Activated naive CD8-positive, alpha-beta T cell treated with anti-CD3 and anti-CD28 coated beads, Interleukin-2, amount 10 ng/mL, durations not matched to agents 7 days and 5 days (primary cell): Measurements from ENCODE around the gene GPX7. TPM values are rescaled to one million over a fixed set of nuclear protein-coding genes. Genes with fewer than 3 reads are reported as not detected.

ENCODE experiments used
- ATAC-seq: fragments of 150-1000 bp; cut with Tn5 transposase; one replicate; pipeline ENCODE4 v1.10.0; 2021; ENCODE audit warnings: low read depth, moderate library complexity
- POLR2A ChIA-PET: fragments of 350-600 bp; sonication (Branson Sonifier 250); formaldehyde crosslinking; loops from one replicate; lab custom pipeline; 2021; ENCODE audit warnings: antibody characterized with exemption; lab: Charles Lee
- DNase-seq: peaks from one replicate; pipeline ENCODE4 v3.0.0; 2021
- H3K27ac Mint-ChIP-seq: one replicate; pipeline ENCODE4 v1.8.0; 2022; ENCODE audit warnings: mild to moderate bottlenecking, mixed read lengths
- H3K27me3 Mint-ChIP-seq: one replicate; pipeline ENCODE4 v1.8.0; 2022; ENCODE audit warnings: mild to moderate bottlenecking, moderate library complexity, mixed read lengths
- H3K36me3 Mint-ChIP-seq: one replicate; pipeline ENCODE4 v1.8.0; 2021; ENCODE audit warnings: mild to moderate bottlenecking, mixed read lengths
- H3K4me1 Mint-ChIP-seq: one replicate; pipeline ENCODE4 v1.8.0; 2021; ENCODE audit warnings: mixed read lengths
- H3K4me3 Mint-ChIP-seq: one replicate; pipeline ENCODE4 v1.8.0; 2022; ENCODE audit warnings: mild to moderate bottlenecking, moderate library complexity, mixed read lengths
- H3K9me3 Mint-ChIP-seq: one replicate; pipeline ENCODE4 v1.8.0; 2021; ENCODE audit warnings: mixed read lengths
- total RNA-seq, 2 experiments: library from RNA; stranded (reverse); gene quantifications; one replicate each; pipeline ENCODE4 v1.2.3, GENCODE V29; 2021

The GPX7 gene
- total RNA-seq, 2 experiments from 2014 or later = 13.5 to 13.9 TPM

GRCh38 chr1:52621950-52622349 is 19.8 kb downstream of the GPX7 start:
- Mint-ChIP-seq H3K27ac (no peak overlapping the region), H3K27me3 (no peaks in the 10 kb centered on the region), H3K4me3 (no peak overlapping the region), H3K9me3 (peaks cover 1% of the 10 kb centered on the region), H3K4me1 (peaks cover 6% of the 10 kb centered on the region), H3K36me3 (peaks cover 28% of the 10 kb centered on the region)
- ATAC-seq (no peak), DNase-seq (no peak)
- POLR2A ChIA-PET = no interaction called here

- H3K4me1 Mint-ChIP-seq = peaks cover 6% of the 10 kb centered on the region
- no peak overlapping the region for H3K27ac Mint-ChIP-seq
- peaks cover 17% of the 10 kb centered on the region for H3K36me3 Mint-ChIP-seq
- DNase-seq (no peak), ATAC-seq (no peak)
- POLR2A ChIA-PET = no interaction called here
- no peaks in the 10 kb centered on the region for H3K27me3 Mint-ChIP-seq
- no peak overlapping the region for H3K4me3 Mint-ChIP-seq
- H3K9me3 Mint-ChIP-seq = peaks cover 1% of the 10 kb centered on the region
Measured at GRCh38 chr1:52623812-52624211, 21.6 kb downstream of the GPX7 start.

- H3K4me3 Mint-ChIP-seq = no peak overlapping the region
Measured at GRCh38 chr1:52627028-52627427, 24.9 kb downstream of the GPX7 start.

GRCh38 chr1:52628614-52629324 is 26.6 kb downstream of the GPX7 start:
- Mint-ChIP-seq H3K27ac (no peak overlapping the region), H3K27me3 (peaks cover 2% of the 10 kb centered on the region), H3K36me3 (peaks cover 11% of the 10 kb centered on the region), H3K4me3 (no peak overlapping the region), H3K4me1 (peaks cover 22% of the 10 kb centered on the region), H3K9me3 (peaks cover 1% of the 10 kb centered on the region)
- POLR2A ChIA-PET = interaction anchor here (0.6 to 1.4 kb wide), 2 partner anchors 75 to 188 kb away, joined by 3 to 4 read pairs; no protein-coding TSS in a partner anchor
- DNase-seq = no peak
- ATAC-seq = no peak

More at GRCh38 chr1:52627028-52627427, 24.9 kb downstream of the GPX7 start:
- no peak overlapping the region for H3K27ac Mint-ChIP-seq
- POLR2A ChIA-PET = interaction anchor here (0.6 to 1.1 kb wide), 2 partner anchors 115 to 619 kb away, joined by 3 read pairs; no protein-coding TSS in a partner anchor
- H3K27me3 Mint-ChIP-seq = peaks cover 2% of the 10 kb centered on the region
- peaks cover 15% of the 10 kb centered on the region for H3K4me1 Mint-ChIP-seq
- peaks cover 15% of the 10 kb centered on the region for H3K36me3 Mint-ChIP-seq
- DNase-seq = no peak
- ATAC-seq = no peak
- peaks cover 1% of the 10 kb centered on the region for H3K9me3 Mint-ChIP-seq

GRCh38 chr1:52629325-52629643 is 27.1 kb downstream of the GPX7 start:
- H3K27ac Mint-ChIP-seq = no peak overlapping the region

GRCh38 chr1:52629667-52630066 is 27.5 kb downstream of the GPX7 start:
- POLR2A ChIA-PET = interaction anchor here (0.6 to 1.4 kb wide), 2 partner anchors 76 to 189 kb away, joined by 3 to 4 read pairs; no protein-coding TSS in a partner anchor
- ATAC-seq = no peak
- DNase-seq = no peak
- Mint-ChIP-seq H3K4me3 (no peak overlapping the region), H3K27me3 (peaks cover 2% of the 10 kb centered on the region), H3K4me1 (peaks cover 29% of the 10 kb centered on the region), H3K9me3 (no peaks in the 10 kb centered on the region), H3K36me3 (peaks cover 9% of the 10 kb centered on the region), H3K27ac (no peak overlapping the region)

More at GRCh38 chr1:52629325-52629643, 27.1 kb downstream of the GPX7 start:
- peaks cover 27% of the 10 kb centered on the region for H3K4me1 Mint-ChIP-seq
- H3K4me3 Mint-ChIP-seq = no peak overlapping the region
- peaks cover 10% of the 10 kb centered on the region for H3K36me3 Mint-ChIP-seq
- DNase-seq = no peak
- peaks cover 2% of the 10 kb centered on the region for H3K27me3 Mint-ChIP-seq
- ATAC-seq = no peak
- no peaks in the 10 kb centered on the region for H3K9me3 Mint-ChIP-seq
- POLR2A ChIA-PET = interaction anchor here (0.6 to 1.4 kb wide), 2 partner anchors 76 to 188 kb away, joined by 3 to 4 read pairs; no protein-coding TSS in a partner anchor

- ATAC-seq (no peak), DNase-seq (peak; percentile 48)
- POLR2A ChIA-PET = interaction anchor here (0.9 to 3.5 kb wide), 6 partner anchors 16 to 227 kb away, joined by 3 to 29 read pairs (median 13); partner anchors contain the start of genes GPX7, ORC1, PRPF38A and TUT4
- no peaks in the 10 kb centered on the region for H3K9me3 Mint-ChIP-seq
- H3K27ac Mint-ChIP-seq = peak overlapping the region; percentile 91
- H3K4me1 Mint-ChIP-seq = peaks cover 44% of the 10 kb centered on the region
- peaks cover 2% of the 10 kb centered on the region for H3K27me3 Mint-ChIP-seq
- H3K4me3 Mint-ChIP-seq = peak overlapping the region; percentile 89
- peaks cover 11% of the 10 kb centered on the region for H3K36me3 Mint-ChIP-seq
Measured at GRCh38 chr1:52631759-52632331, 29.7 kb downstream of the GPX7 start.

- Mint-ChIP-seq H3K27me3 (peaks cover 2% of the 10 kb centered on the region), H3K4me1 (peaks cover 50% of the 10 kb centered on the region), H3K4me3 (peak within 1 kb of the TSS; percentile 89), H3K9me3 (no peaks in the 10 kb centered on the region), H3K27ac (peak within 1 kb of the TSS; percentile 95), H3K36me3 (peaks cover 11% of the 10 kb centered on the region)
- POLR2A ChIA-PET = interaction anchor here (1.0 to 3.5 kb wide), 8 partner anchors 10 to 228 kb away, joined by 3 to 29 read pairs (median 7); partner anchors contain the start of genes ORC1, PRPF38A and TUT4
- ATAC-seq (peak; percentile 38), DNase-seq (peak; percentile 76)
Measured at GRCh38 chr1:52632732-52633290, 30.6 kb downstream of the GPX7 start, which contains the start of gene SHISAL2A. Gene SHISAL2A, plus strand, starts transcription at chr1:52633168. Its CDS starts 326 bp downstream, at chr1:52633494.

- no peaks in the 10 kb centered on the region for H3K9me3 Mint-ChIP-seq
- POLR2A ChIA-PET = interaction anchor here (0.8 to 3.5 kb wide), 8 partner anchors 9 to 268 kb away, joined by 3 to 29 read pairs (median 7); partner anchors contain the start of genes ORC1, PRPF38A and TUT4
- H3K36me3 Mint-ChIP-seq = peaks cover 13% of the 10 kb centered on the region
- H3K4me1 Mint-ChIP-seq = peaks cover 54% of the 10 kb centered on the region
- peak overlapping the region; percentile 88 for H3K4me3 Mint-ChIP-seq
- H3K27me3 Mint-ChIP-seq = peaks cover 2% of the 10 kb centered on the region
- peak; percentile 14 for ATAC-seq
- H3K27ac Mint-ChIP-seq = peak overlapping the region; percentile 95
- DNase-seq = peak; percentile 72
Measured at GRCh38 chr1:52633291-52633754, 31.2 kb downstream of the GPX7 start.

- ATAC-seq (no peak), DNase-seq (peak; percentile 40)
- Mint-ChIP-seq H3K27me3 (peaks cover 2% of the 10 kb centered on the region), H3K4me1 (peaks cover 57% of the 10 kb centered on the region), H3K27ac (peak overlapping the region; percentile 95), H3K9me3 (no peaks in the 10 kb centered on the region), H3K36me3 (peaks cover 15% of the 10 kb centered on the region), H3K4me3 (peak overlapping the region; percentile 88)
- POLR2A ChIA-PET = interaction anchor here (0.8 to 4.9 kb wide), 4 partner anchors 30 to 269 kb away, joined by 3 to 34 read pairs (median 21); partner anchors contain the start of gene TUT4
Measured at GRCh38 chr1:52634111-52634510, 31.9 kb downstream of the GPX7 start.

GRCh38 chr1:52635321-52636089 is 33.3 kb downstream of the GPX7 start:
- POLR2A ChIA-PET = interaction anchor here (0.7 to 4.9 kb wide), 3 partner anchors 82 to 800 kb away, joined by 3 to 34 read pairs (median 9); partner anchors contain the start of genes ORC1, PRPF38A and TUT4
- H3K27ac Mint-ChIP-seq = peak overlapping the region; percentile 89
- H3K4me1 Mint-ChIP-seq = peaks cover 55% of the 10 kb centered on the region
- H3K36me3 Mint-ChIP-seq = peaks cover 15% of the 10 kb centered on the region
- DNase-seq (no peak), ATAC-seq (no peak)
- H3K27me3 Mint-ChIP-seq = peaks cover 2% of the 10 kb centered on the region
- no peaks in the 10 kb centered on the region for H3K9me3 Mint-ChIP-seq
- H3K4me3 Mint-ChIP-seq = peak overlapping the region; percentile 45
